B cell (primary cell): Measurements from ENCODE around the gene TNFRSF13B. TPM values are rescaled to one million over a fixed set of nuclear protein-coding genes. Genes with fewer than 3 reads are reported as not detected.

Experiments used
- ATAC-seq: fragments of 200-7000 bp; cut with Tn5 transposase; one replicate; pipeline ENCODE4 v1.10.0; 2021; ENCODE audit warnings: low read depth, mild to moderate bottlenecking, moderate number of reproducible peaks, moderate library complexity
- CTCF ChIA-PET: fragments of 350-600 bp; sonication (Branson Sonifier 250); formaldehyde crosslinking; loops from one replicate; lab custom pipeline; 2021; ENCODE audit warnings: antibody characterized with exemption, inconsistent platforms; lab: Charles Lee
- POLR2A ChIA-PET: fragments of 350-600 bp; sonication (Branson Sonifier 250); formaldehyde crosslinking; loops from one replicate; lab custom pipeline; 2021; ENCODE audit warnings: antibody characterized with exemption; lab: Charles Lee
- DNase-seq: peaks from one replicate; pipeline ENCODE4 v3.0.0; 2013
- H2AFZ ChIP-seq: 2 replicates; pipeline ENCODE4 v1.6.1; 2012; ENCODE audit warnings: mild to moderate bottlenecking, low read depth, low read length; ENCODE audit not compliant: insufficient read depth, poor library complexity, severe bottlenecking
- H3K27ac ChIP-seq, 2 donors: 1 replicate in 1 of 2; 2 replicates in 1 of 2; pipeline ENCODE4 v1.5.1; 2012 to 2013; ENCODE audit warnings: low read length in 2 of 2, mild to moderate bottlenecking in 2 of 2, moderate library complexity in 1 of 2
- H3K27me3 ChIP-seq, 4 experiments: fragments of 200-600 bp in 1 of 4; sonication (generic) in 1 of 4; replicated peaks in 1 of 4; 1 replicate in 2 of 4; 2 replicates in 2 of 4; pipeline versions ENCODE4 v1.6.1 to v1.7.0; 2013 to 2016; ENCODE audit warnings: low read length in 3 of 4, mild to moderate bottlenecking in 2 of 4, mixed read lengths in 1 of 4, moderate library complexity in 1 of 4; ENCODE audit not compliant: insufficient read depth in 4 of 4, control insufficient read depth in 3 of 4; ENCODE audit errors: control extremely low read depth in 1 of 4
- H3K36me3 ChIP-seq, 2 experiments: replicated peaks in 1 of 2; 1 replicate in 1 of 2; 2 replicates in 1 of 2; pipeline versions ENCODE4 v1.6.1 to v1.7.1; 2013; ENCODE audit warnings: low read length in 1 of 2; ENCODE audit not compliant: insufficient read depth in 2 of 2, control insufficient read depth in 1 of 2; ENCODE audit errors: control extremely low read depth in 1 of 2, extremely low read depth in 1 of 2
- H3K4me1 ChIP-seq, 2 donors: fragments of 200-600 bp in 1 of 2; sonication (generic) in 1 of 2; 1 replicate in 1 of 2; 2 replicates in 1 of 2; pipeline versions ENCODE4 v1.5.1 to v1.6.1; 2013 to 2017; ENCODE audit warnings: low read length in 2 of 2; ENCODE audit not compliant: control insufficient read depth in 2 of 2, insufficient read depth in 2 of 2
- H3K4me2 ChIP-seq: replicated peaks from 2 replicates; pipeline ENCODE3; 2012; ENCODE audit warnings: mild to moderate bottlenecking, low read depth, low read length; ENCODE audit not compliant: poor library complexity, severe bottlenecking
- H3K4me3 ChIP-seq, 5 experiments: fragments of 200-600 bp in 1 of 5; sonication (generic) in 1 of 5; 1 replicate in 3 of 5; 2 replicates in 2 of 5; pipeline versions ENCODE4 v1.5.1 to v1.7.0; 2011 to 2016; ENCODE audit warnings: low read length in 4 of 5, mild to moderate bottlenecking in 4 of 5, low read depth in 2 of 5, control low read depth in 1 of 5, moderate library complexity in 1 of 5; ENCODE audit not compliant: insufficient read depth in 1 of 5; ENCODE audit errors: control extremely low read depth in 1 of 5, extremely low read depth in 1 of 5
- H3K79me2 ChIP-seq: fragments of 200-600 bp; sonication (generic); one replicate; pipeline ENCODE4 v1.6.0; 2016; ENCODE audit warnings: low read length; ENCODE audit not compliant: control insufficient read depth, insufficient read depth
- H3K9ac ChIP-seq: fragments of 200-600 bp; sonication (generic); 2 replicates; pipeline ENCODE4 v1.6.1; 2017; ENCODE audit warnings: mild to moderate bottlenecking, low read length, moderate library complexity
- H3K9me3 ChIP-seq, 3 donors: one replicate each; pipeline versions ENCODE4 v1.6.1 to v1.7.1; 2013; ENCODE audit warnings: low read length in 2 of 3; ENCODE audit not compliant: control insufficient read depth in 2 of 3, insufficient read depth in 1 of 3; ENCODE audit errors: control extremely low read depth in 1 of 3
- H4K20me1 ChIP-seq: 2 replicates; pipeline ENCODE4 v1.6.0; 2012; ENCODE audit warnings: mild to moderate bottlenecking, low read length; ENCODE audit not compliant: insufficient read depth, control insufficient read depth, poor library complexity, severe bottlenecking
- H3K27ac Mint-ChIP-seq: one replicate; pipeline ENCODE4 v1.8.0; 2021; ENCODE audit warnings: mixed read lengths
- H3K27me3 Mint-ChIP-seq: one replicate; pipeline ENCODE4 v1.8.0; 2021; ENCODE audit warnings: mixed read lengths
- H3K4me1 Mint-ChIP-seq: one replicate; pipeline ENCODE4 v1.8.0; 2021; ENCODE audit warnings: mixed read lengths
- H3K4me3 Mint-ChIP-seq: one replicate; pipeline ENCODE4 v1.8.0; 2021; ENCODE audit warnings: mixed read lengths
- H3K9me3 Mint-ChIP-seq: one replicate; pipeline ENCODE4 v1.8.0; 2022; ENCODE audit warnings: mixed read lengths; ENCODE audit not compliant: insufficient read depth
- EZH2 ChIP-seq: IDR thresholded peaks from 2 replicates; pipeline ENCODE4 v1.6.1; 2012; ENCODE audit warnings: borderline replicate concordance, low read depth, mild to moderate bottlenecking, moderate library complexity, low read length; ENCODE audit not compliant: insufficient read depth, poor library complexity, severe bottlenecking
- WGBS: methylation state at CpG from one replicate; pipeline ENCODE4 v1.1.5; 2013; ENCODE audit warnings: missing lambda C conversion rate; ENCODE audit not compliant: insufficient coverage; 5-methylcytosine and 5-hydroxymethylcytosine counted together
- intact Hi-C: fragments of 100-400 bp; cut with micrococcal nuclease; formaldehyde crosslinking; loops from one replicate; pipeline ENCODE4 v1.10.0; 2022
- polyA plus RNA-seq: library from polyadenylated mRNA; depleted of rRNA; stranded (reverse); fragments of >200 nt; gene quantifications from 2 replicates; pipeline ENCODE4 v1.2.3, GENCODE V29; 2012
- total RNA-seq, 2 donors: library from RNA; stranded (reverse); fragments of 120-200 nt in 1 of 2; gene quantifications; 1 replicate in 1 of 2; 2 replicates in 1 of 2; pipeline versions ENCODE4 v1.2.3 to v1.2.4, GENCODE V29; 2013 to 2022
- TF ChIP-seq, protein P1 (sequence below): fragments of 200-600 bp; IDR thresholded peaks from one replicate; pipeline ENCODE4 v1.8.0; 2022; ENCODE audit warnings: antibody characterized with exemption, mild to moderate bottlenecking

TNFRSF13B gene
- total and polyA plus RNA-seq, 2 donors (not counting 1 experiment from before 2014, with no cell fraction given) = 74.5 to 219 TPM

DNA sequence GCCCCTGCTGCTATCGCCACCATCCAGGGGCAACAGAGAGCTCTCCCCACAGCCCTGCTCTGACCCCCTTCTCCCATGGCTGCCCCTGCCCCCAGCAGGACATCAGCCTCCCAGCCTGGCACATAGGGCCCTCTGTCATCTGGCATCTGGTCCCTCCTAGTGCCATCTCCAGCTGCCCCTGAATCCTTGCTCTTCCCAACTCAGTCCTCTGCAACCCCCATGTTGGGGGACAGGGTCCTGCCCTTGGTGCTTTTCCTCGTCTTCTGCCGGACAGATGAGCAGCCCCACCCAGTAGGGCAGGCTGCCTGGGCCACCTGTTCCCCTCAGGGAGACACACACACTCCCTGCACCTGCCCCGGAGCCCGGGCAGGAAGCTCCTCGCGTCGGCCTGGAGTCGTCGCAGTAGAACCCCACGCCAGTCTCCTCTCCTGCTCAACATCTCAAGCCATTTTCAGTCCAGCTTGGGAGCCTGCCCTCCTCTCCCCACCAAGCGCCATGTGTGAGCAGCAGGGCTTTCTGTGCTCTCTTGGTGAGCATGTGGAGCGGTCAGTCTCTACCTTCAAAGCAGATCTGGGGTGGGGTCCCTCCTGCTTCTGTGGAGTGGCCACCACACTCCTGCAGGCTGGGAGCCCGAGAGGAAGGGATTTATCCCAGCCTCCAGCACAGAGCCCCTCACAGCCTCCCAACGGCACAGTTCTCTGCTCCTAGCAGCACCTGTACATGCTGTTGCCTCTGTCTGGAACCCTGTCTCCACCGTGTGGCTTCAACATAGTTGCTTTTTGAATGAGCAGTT, 28.2 kb downstream of the TNFRSF13B start:
- 46% methylated on average over 15 of the region's 16 CpGs for WGBS
- DNase-seq = no peak
- H3K27ac ChIP-seq = no peak overlapping the region
- peaks cover 36% of the 10 kb centered on the region for H3K79me2 ChIP-seq
- no peak overlapping the region for H3K9ac ChIP-seq
- CTCF ChIA-PET = interaction anchor here (2.5 to 4.8 kb wide), 2 partner anchors 47 to 49 kb away, joined by 7 to 21 read pairs; no protein-coding TSS in a partner anchor
- H3K9me3 ChIP-seq = peaks cover 0 to 9% (median 7%) of the 10 kb centered on the region in 3 donors
- ATAC-seq = no peak
- H2AFZ ChIP-seq = no peak overlapping the region
- H3K4me3 ChIP-seq = no peak overlapping the region
- POLR2A ChIA-PET = no interaction called here
- H4K20me1 ChIP-seq = peaks cover 11% of the 10 kb centered on the region
- H3K27ac Mint-ChIP-seq = peak overlapping the region; percentile 85
- H3K27me3 Mint-ChIP-seq = no peaks in the 10 kb centered on the region
- no peak overlapping the region for H3K4me3 Mint-ChIP-seq
- peaks cover 0 to 77% of the 10 kb centered on the region in 2 experiments for H3K36me3 ChIP-seq
- peak overlapping the region; percentile 8 for H3K4me2 ChIP-seq
- H3K9me3 Mint-ChIP-seq = peaks cover 2% of the 10 kb centered on the region
- intact Hi-C loops = no loop called here
- peaks cover 23 to 54% of the 10 kb centered on the region in 2 donors for H3K4me1 ChIP-seq
- H3K27me3 ChIP-seq = no peaks in the 10 kb centered on the region
- H3K4me1 Mint-ChIP-seq = peaks cover 60% of the 10 kb centered on the region
- TF ChIP-seq, protein P1, sequence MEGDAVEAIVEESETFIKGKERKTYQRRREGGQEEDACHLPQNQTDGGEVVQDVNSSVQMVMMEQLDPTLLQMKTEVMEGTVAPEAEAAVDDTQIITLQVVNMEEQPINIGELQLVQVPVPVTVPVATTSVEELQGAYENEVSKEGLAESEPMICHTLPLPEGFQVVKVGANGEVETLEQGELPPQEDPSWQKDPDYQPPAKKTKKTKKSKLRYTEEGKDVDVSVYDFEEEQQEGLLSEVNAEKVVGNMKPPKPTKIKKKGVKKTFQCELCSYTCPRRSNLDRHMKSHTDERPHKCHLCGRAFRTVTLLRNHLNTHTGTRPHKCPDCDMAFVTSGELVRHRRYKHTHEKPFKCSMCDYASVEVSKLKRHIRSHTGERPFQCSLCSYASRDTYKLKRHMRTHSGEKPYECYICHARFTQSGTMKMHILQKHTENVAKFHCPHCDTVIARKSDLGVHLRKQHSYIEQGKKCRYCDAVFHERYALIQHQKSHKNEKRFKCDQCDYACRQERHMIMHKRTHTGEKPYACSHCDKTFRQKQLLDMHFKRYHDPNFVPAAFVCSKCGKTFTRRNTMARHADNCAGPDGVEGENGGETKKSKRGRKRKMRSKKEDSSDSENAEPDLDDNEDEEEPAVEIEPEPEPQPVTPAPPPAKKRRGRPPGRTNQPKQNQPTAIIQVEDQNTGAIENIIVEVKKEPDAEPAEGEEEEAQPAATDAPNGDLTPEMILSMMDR = no peak
- no peak for TF ChIP-seq EZH2

DNA sequence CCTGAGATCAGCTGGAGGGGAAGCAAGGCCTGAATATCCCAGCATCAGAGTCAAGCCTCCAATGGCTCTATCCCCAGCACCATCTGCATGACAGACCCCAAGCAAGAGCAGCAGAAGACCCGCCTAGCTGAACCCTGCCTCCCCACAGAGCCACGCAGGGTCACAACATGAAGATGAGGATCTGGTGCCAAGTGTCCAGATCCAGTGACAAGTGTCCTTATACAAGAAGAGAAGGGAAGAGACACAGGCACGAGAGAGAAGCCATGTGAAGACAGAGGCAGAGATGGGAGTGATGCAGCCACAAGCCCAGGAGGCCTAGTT, 28.9 kb downstream of the TNFRSF13B start:
- Histone ChIP-seq H3K36me3 (peaks cover 0 to 74% of the 10 kb centered on the region in 2 experiments), H2AFZ (no peak overlapping the region), H3K4me3 (no peak overlapping the region), H3K4me1 (peaks cover 18 to 46% of the 10 kb centered on the region in 2 donors), H3K27me3 (no peaks in the 10 kb centered on the region), H3K79me2 (peaks cover 36% of the 10 kb centered on the region), H3K27ac (no peak overlapping the region), H3K4me2 (no peak overlapping the region), H3K9me3 (peaks cover 0 to 3% (median 0%) of the 10 kb centered on the region in 3 donors), H4K20me1 (peaks cover 11% of the 10 kb centered on the region), H3K9ac (no peak overlapping the region)
- no peak for DNase-seq
- no peak for ATAC-seq
- WGBS = 92% methylated on average over 1 of the region's 3 CpGs
- intact Hi-C loops = no loop called here
- TF ChIP-seq EZH2 = no peak
- TF ChIP-seq, protein P1 = no peak
- POLR2A ChIA-PET = no interaction called here
- peak overlapping the region; percentile 52 for H3K4me3 Mint-ChIP-seq
- peak overlapping the region; percentile 85 for H3K27ac Mint-ChIP-seq
- no peaks in the 10 kb centered on the region for H3K27me3 Mint-ChIP-seq
- peaks cover 58% of the 10 kb centered on the region for H3K4me1 Mint-ChIP-seq
- no peaks in the 10 kb centered on the region for H3K9me3 Mint-ChIP-seq
- CTCF ChIA-PET = interaction anchor here (4.8 kb wide), 1 partner anchor 50 kb away, joined by 21 read pairs; no protein-coding TSS in a partner anchor
